ENCODE measurements around the gene TM7SF2. TPM values are rescaled to one million over a fixed set of nuclear protein-coding genes. Genes with fewer than 3 reads are reported as not detected.

Gene TM7SF2
- total and polyA plus RNA-seq, 2 donors (not counting 1 experiment from before 2014, with no cell fraction given): 23.9 to 28.5 TPM

GRCh38 chr11:65111159-65111743 lies 421 bp upstream of the TM7SF2 start:
- no peak for TF ChIP-seq EZH2 (IDR thresholded peaks at IDR 0.05; ENCODE audit: borderline replicate concordance, insufficient read depth, low read depth, low read length, poor library complexity, severe bottlenecking)
- TF ChIP-seq CTCF (IDR thresholded peaks at IDR 0.05): no peak
- no peak for ATAC-seq (ENCODE audit: low read depth)
- Mint-ChIP-seq H3K4me1 (peaks cover 49% of the 10 kb centered on the region), H3K9me3 (ENCODE audit: insufficient read depth) (no peaks in the 10 kb centered on the region), H3K4me3 (peak overlapping the region; percentile 89), H3K27me3 (no peaks in the 10 kb centered on the region), H3K27ac (peak overlapping the region; percentile 84)
- peaks cover 22 to 45% of the 10 kb centered on the region in 2 donors for H3K4me1 ChIP-seq (ENCODE audit: control insufficient read depth in 2 of 2, insufficient read depth in 2 of 2, low read length in 2 of 2)
- no peak for DNase-seq
- peak overlapping the region in 2 of 5 experiments; percentile 58 to 75 for H3K4me3 ChIP-seq (ENCODE audit: control extremely low read depth in 1 of 5, extremely low read depth in 1 of 5, insufficient read depth in 1 of 5, low read depth in 2 of 5, low read length in 4 of 5)
- H2AFZ ChIP-seq (ENCODE audit: insufficient read depth, low read depth, low read length, poor library complexity, severe bottlenecking): peak overlapping the region; percentile 64
- WGBS (ENCODE audit: insufficient coverage): 68% methylated on average over 31 of the region's 31 CpGs
- H3K4me2 ChIP-seq (replicated peaks; ENCODE audit: low read depth, low read length, poor library complexity, severe bottlenecking): peak overlapping the region; percentile 99
- H3K79me2 ChIP-seq (ENCODE audit: control insufficient read depth, insufficient read depth, low read length): peaks cover 50% of the 10 kb centered on the region
- H3K27me3 ChIP-seq (replicated peaks in 1 of 4; ENCODE audit: control extremely low read depth in 1 of 4, control insufficient read depth in 3 of 4, insufficient read depth in 4 of 4, low read length in 3 of 4): no peaks in the 10 kb centered on the region
- ChIA-PET CTCF (interaction anchor here (0.5 to 7.7 kb wide), 33 partner anchors 9 to 422 kb away, joined by 3 to 118 read pairs (median 5); partner anchors contain the start of genes ARL2, CAPN1, CDCA5 and FAU), POLR2A (interaction anchor here (0.9 to 3.6 kb wide), 10 partner anchors 10 to 263 kb away, joined by 3 to 27 read pairs (median 8); partner anchors contain the start of genes ARL2, CAPN1, DPF2 and FAU)
- H3K9me3 ChIP-seq (ENCODE audit: control extremely low read depth in 1 of 3, control insufficient read depth in 2 of 3, insufficient read depth in 1 of 3, low read length in 2 of 3): no peaks in the 10 kb centered on the region
- H3K27ac ChIP-seq (ENCODE audit: low read length in 2 of 2): peak overlapping the region in 1 of 2 donors; percentile 16
- peak overlapping the region; percentile 80 for H3K9ac ChIP-seq (ENCODE audit: low read length)
- peaks cover 43% of the 10 kb centered on the region for H4K20me1 ChIP-seq (ENCODE audit: control insufficient read depth, insufficient read depth, low read length, poor library complexity, severe bottlenecking)
- intact Hi-C loops (cut with micrococcal nuclease): loop anchor here (2.0 to 10.0 kb wide), 7 partner anchors 70 to 504 kb away; partner anchors contain the start of genes ATG2A, CDC42BPG, CDC42EP2 and MAP3K11
- peaks cover 0 to 33% of the 10 kb centered on the region in 2 experiments for H3K36me3 ChIP-seq (replicated peaks in 1 of 2; ENCODE audit: control extremely low read depth in 1 of 2, control insufficient read depth in 1 of 2, extremely low read depth in 1 of 2, insufficient read depth in 2 of 2, low read length in 1 of 2)
